ENCODE results near the gene MAP3K10.

The MAP3K10 gene

DNA sequence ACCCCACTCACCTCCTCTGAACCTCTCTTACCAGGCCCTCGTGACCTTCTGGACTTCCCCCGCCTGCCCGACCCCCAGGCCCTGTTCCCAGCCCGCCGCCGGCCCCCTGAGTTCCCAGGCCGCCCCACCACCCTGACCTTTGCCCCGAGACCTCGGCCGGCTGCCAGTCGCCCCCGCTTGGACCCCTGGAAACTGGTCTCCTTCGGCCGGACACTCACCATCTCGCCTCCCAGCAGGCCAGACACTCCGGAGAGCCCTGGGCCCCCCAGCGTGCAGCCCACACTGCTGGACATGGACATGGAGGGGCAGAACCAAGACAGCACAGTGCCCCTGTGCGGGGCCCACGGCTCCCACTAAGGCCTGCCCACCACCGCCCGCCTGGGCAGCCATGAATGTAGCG lies 23.7 kb downstream of the MAP3K10 start:
- Histone ChIP-seq H3F3A (ENCODE audit: insufficient read depth, low read length) (no peaks in the 10 kb centered on the region), H3K4me2 (ENCODE audit: low read depth, low read length) (no peak overlapping the region), H3K9ac (ENCODE audit: low read length) (no peak overlapping the region), H2AFZ (ENCODE audit: low read length) (no peak overlapping the region), H3K27ac (ENCODE audit: low read length) (no peak overlapping the region), H4K20me1 (ENCODE audit: insufficient read depth, low read length) (no peaks in the 10 kb centered on the region), H3K27me3 (replicated peaks; ENCODE audit: insufficient read depth, low read length) (no peaks in the 10 kb centered on the region), H3K9me3 (replicated peaks; ENCODE audit: insufficient read depth, low read length) (no peaks in the 10 kb centered on the region), H3K9me2 (replicated peaks; ENCODE audit: insufficient read depth, low read length) (no peaks in the 10 kb centered on the region), H3K36me3 (replicated peaks; ENCODE audit: insufficient read depth, low read length) (no peaks in the 10 kb centered on the region), H3K4me1 (ENCODE audit: low read length) (no peaks in the 10 kb centered on the region), H3K4me3 (ENCODE audit: low read length) (no peak overlapping the region), H3K79me2 (ENCODE audit: low read length) (no peaks in the 10 kb centered on the region)
- DNase-seq = no peak
- TF ChIP-seq, protein P1, sequence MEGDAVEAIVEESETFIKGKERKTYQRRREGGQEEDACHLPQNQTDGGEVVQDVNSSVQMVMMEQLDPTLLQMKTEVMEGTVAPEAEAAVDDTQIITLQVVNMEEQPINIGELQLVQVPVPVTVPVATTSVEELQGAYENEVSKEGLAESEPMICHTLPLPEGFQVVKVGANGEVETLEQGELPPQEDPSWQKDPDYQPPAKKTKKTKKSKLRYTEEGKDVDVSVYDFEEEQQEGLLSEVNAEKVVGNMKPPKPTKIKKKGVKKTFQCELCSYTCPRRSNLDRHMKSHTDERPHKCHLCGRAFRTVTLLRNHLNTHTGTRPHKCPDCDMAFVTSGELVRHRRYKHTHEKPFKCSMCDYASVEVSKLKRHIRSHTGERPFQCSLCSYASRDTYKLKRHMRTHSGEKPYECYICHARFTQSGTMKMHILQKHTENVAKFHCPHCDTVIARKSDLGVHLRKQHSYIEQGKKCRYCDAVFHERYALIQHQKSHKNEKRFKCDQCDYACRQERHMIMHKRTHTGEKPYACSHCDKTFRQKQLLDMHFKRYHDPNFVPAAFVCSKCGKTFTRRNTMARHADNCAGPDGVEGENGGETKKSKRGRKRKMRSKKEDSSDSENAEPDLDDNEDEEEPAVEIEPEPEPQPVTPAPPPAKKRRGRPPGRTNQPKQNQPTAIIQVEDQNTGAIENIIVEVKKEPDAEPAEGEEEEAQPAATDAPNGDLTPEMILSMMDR (IDR thresholded peaks at IDR 0.05; ENCODE audit: low read length) = no peak
- no peak for TF ChIP-seq EZH2phosphoT487 (IDR thresholded peaks at IDR 0.05; ENCODE audit: low read length)
- TF ChIP-seq EZH2 (optimal IDR thresholded peaks at IDR 0.05; ENCODE audit: low read depth, low read length) = no peak

DNA sequence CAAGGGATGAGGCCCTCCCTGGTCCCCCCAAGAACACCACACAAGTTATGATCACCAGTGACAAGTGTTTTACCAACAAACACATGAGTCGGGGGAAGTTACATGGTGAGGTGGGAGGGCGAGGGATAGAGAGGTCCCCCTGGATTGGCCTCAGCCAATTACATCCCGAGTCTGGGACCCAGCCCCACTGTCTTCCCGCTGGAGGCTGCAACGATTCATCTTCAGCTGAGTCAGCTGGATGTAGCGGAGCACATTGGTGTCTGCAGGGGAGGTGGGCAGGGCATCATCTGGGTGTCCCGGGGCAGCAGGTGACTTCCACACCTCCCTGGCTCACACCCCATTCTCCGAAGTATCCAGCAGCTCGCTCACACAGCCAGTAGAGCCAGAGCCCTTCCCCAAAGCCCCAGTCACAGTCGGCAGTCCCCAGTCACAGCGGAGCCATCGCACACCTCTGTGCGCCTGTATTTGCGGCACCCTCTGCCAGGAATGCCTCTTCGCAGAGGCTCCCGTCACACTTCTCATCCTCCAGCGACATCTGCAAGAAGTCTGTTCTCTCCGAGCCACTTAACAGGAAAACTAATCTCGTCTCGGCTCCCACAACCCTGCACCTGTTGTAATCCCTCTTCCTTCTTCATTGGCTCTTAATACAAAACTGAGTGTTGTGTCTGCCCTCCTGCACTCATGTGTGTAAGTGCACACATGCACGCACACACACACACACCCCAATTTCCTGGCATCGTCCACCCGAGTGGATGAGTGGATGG lies 25.0 kb downstream of the MAP3K10 start:
- Histone ChIP-seq H3F3A (ENCODE audit: insufficient read depth, low read length) (no peaks in the 10 kb centered on the region), H3K9ac (ENCODE audit: low read length) (no peak overlapping the region), H3K27me3 (replicated peaks; ENCODE audit: insufficient read depth, low read length) (no peaks in the 10 kb centered on the region), H2AFZ (ENCODE audit: low read length) (no peak overlapping the region), H3K4me1 (ENCODE audit: low read length) (no peaks in the 10 kb centered on the region), H3K9me3 (replicated peaks; ENCODE audit: insufficient read depth, low read length) (no peaks in the 10 kb centered on the region), H4K20me1 (ENCODE audit: insufficient read depth, low read length) (no peaks in the 10 kb centered on the region), H3K4me2 (ENCODE audit: low read depth, low read length) (no peak overlapping the region), H3K36me3 (replicated peaks; ENCODE audit: insufficient read depth, low read length) (no peaks in the 10 kb centered on the region), H3K9me2 (replicated peaks; ENCODE audit: insufficient read depth, low read length) (no peaks in the 10 kb centered on the region), H3K79me2 (ENCODE audit: low read length) (no peaks in the 10 kb centered on the region), H3K4me3 (ENCODE audit: low read length) (no peak overlapping the region), H3K27ac (ENCODE audit: low read length) (no peak overlapping the region)
- TF ChIP-seq EZH2 (optimal IDR thresholded peaks at IDR 0.05; ENCODE audit: low read depth, low read length) (no peak), EZH2phosphoT487 (IDR thresholded peaks at IDR 0.05; ENCODE audit: low read length) (no peak)
- TF ChIP-seq, protein P1 (IDR thresholded peaks at IDR 0.05; ENCODE audit: low read length) = no peak
- DNase-seq = no peak

DNA sequence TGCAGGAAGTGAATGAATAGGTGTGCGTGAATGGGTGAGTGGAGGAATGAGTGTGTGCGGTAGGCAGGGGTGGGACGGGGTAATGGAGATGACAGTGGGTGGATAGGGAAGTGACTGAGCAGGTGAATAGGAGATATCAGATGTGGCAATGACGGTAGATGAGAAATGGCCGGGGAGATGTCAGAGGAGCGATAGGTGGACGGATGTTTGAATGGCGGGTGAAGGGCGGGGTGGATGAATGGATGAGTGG lies 25.5 kb downstream of the MAP3K10 start:
- Histone ChIP-seq H3K4me2 (ENCODE audit: low read depth, low read length) (no peak overlapping the region), H3K79me2 (ENCODE audit: low read length) (no peaks in the 10 kb centered on the region), H3K4me1 (ENCODE audit: low read length) (no peaks in the 10 kb centered on the region), H2AFZ (ENCODE audit: low read length) (no peak overlapping the region), H3K4me3 (ENCODE audit: low read length) (no peak overlapping the region), H3K27ac (ENCODE audit: low read length) (no peak overlapping the region), H3K27me3 (replicated peaks; ENCODE audit: insufficient read depth, low read length) (no peaks in the 10 kb centered on the region), H3K9me2 (replicated peaks; ENCODE audit: insufficient read depth, low read length) (no peaks in the 10 kb centered on the region), H3F3A (ENCODE audit: insufficient read depth, low read length) (no peaks in the 10 kb centered on the region), H4K20me1 (ENCODE audit: insufficient read depth, low read length) (no peaks in the 10 kb centered on the region), H3K9me3 (replicated peaks; ENCODE audit: insufficient read depth, low read length) (no peaks in the 10 kb centered on the region), H3K9ac (ENCODE audit: low read length) (no peak overlapping the region), H3K36me3 (replicated peaks; ENCODE audit: insufficient read depth, low read length) (no peaks in the 10 kb centered on the region)
- DNase-seq = no peak
- TF ChIP-seq, protein P1 (IDR thresholded peaks at IDR 0.05; ENCODE audit: low read length) = no peak
- TF ChIP-seq EZH2 (optimal IDR thresholded peaks at IDR 0.05; ENCODE audit: low read depth, low read length) (no peak), EZH2phosphoT487 (IDR thresholded peaks at IDR 0.05; ENCODE audit: low read length) (no peak)

Measured in MM.1S (cell line).